ENCODE data around the gene LAD1.

Gene LAD1

DNA sequence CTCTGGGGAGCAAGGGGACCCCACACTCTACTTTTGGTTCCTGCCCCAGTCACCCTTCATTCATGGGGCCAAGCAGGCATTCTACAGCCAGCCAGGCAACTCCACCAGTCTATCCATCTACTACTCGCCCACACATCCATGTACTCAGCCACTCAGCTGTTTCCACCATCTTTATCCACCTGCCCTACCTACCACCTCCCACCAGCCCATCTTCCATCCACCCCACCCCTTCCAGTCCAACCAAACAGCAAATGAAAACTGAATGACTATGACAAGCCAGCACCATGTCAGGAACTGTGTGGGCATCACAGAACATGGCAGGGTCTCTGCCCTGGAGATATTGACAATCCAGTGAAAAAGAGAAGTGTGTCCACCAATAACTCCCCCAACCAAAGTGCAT lies 7.9 kb downstream of the LAD1 start:
- DNase-seq, result no peak

DNA sequence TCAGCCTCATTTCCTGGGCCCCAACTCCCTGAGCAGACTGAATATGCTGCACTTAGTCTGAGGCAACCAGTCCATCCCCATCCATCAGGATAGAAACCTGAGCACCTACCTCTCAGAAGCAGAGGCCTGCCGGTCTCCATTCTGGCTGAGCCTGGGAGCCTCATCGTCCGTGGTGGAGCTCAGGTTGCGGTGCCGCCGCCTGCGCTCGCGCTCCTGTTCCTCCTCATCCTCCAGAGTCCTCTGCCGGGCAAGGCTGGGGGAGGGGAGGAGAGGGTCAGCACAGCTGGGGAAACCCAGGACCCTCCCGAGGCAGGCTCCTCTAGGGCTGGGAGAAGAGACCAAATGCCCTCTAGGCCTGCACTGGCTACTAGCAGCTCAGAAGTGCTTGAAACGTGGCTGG lies 10.1 kb downstream of the LAD1 start:
- no peak for DNase-seq

DNA sequence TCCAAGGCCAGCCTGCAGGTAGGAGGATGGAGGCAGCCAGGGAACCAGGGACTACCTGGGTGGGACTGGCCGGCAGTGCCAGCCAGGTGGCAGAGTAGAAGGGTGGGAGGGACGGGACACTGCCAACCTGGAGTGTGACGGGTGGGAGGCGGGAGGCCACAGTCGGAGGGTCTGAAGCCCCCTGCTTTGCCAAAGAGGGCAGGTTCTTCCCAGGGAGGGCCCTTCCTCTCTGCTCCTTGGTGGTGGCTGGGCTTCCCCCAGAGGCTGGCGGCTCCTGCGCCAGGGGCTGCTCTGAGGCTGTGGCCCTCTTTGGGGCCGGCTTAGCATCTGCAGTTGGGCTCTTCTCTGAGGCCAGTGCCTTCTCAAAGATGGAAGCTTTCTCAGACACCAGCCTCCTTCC lies 12.9 kb downstream of the LAD1 start:
- no peak for DNase-seq

DNA sequence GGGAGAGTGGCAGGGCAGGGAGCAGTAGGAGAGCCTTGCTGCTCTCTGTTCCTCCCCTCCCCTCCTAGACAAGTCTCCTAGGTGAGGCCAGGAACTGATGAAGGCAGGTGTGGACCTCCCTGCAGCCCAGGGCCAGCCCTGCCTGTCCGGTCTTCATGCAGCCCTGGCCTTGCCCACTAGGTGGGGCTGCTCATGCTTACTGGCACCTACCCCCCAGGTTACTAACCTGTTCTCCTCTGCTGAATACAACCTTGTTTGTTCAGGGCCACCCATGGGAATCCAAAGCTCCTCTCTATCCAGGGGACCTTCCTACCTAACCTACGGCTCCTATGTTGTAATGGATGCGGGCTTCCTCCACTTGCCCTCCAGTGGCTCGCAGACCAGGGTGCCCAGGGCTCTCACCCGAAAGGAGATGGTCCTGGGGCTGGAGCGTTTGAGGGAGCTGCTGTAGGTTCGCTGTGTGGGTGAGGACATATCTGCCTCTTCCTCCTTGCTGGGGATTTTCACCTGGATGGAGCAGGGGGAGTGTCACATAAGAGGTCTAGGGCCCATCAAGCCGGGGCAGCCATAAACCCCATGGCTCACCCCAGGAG lies 13.7 kb downstream of the LAD1 start:
- DNase-seq, result peak; percentile 41 to 43

DNA sequence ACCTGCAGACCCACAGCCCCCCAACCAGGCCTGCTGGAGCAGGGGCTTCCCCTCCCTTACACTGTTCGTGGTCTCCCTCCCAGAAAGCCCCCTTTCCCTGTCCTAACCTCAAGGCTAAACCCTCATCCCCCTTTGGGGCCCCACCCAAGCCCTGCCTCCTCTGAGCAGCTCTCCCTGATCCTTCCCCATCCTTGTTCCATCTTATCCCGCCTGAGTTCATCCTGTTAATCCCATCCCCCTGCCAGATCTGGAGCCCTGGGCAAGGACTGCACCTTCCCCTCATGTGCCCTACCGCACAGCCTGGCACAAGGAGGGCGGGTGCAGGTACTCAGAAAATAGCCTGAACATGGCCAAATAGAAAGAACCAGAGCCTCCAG lies 14.7 kb downstream of the LAD1 start:
- no peak for DNase-seq

DNA sequence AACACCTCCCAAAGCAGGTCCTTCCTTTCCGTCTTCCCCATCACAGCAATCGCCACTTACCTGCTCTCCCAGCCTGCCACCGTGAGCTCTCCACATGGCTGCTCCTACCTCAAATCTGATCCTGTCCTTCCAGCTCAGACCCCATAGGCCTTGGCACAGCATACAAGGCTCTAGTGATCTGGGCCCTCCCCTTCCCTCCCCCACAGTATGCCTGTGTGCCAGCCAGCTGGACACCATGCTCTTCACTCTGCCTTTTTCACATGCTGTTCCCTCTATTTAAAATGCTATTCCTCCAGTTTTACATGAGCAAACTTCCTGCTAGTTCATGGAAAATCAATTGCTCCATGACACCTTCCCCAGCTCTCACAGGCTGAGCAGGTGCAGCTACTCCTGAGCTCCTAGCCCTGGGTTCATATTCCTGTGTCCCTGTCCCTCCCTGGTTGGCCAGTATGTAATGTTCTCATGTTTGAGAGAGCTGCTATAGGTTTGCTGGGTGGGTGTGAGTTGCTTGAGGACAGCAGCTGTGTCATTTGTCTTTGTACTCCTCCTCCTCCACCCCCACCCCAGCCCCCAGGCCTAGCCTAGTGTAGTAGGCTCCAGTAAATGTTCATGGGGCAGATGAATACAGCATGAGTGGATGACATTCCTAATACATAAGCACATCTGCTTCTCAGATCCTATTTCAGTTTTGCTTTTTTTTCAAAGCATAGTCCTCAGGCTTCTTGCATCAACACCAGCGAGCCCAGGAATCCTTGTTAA lies 15.3 kb downstream of the LAD1 start:
- DNase-seq, result peak; percentile 79 to 80

DNA sequence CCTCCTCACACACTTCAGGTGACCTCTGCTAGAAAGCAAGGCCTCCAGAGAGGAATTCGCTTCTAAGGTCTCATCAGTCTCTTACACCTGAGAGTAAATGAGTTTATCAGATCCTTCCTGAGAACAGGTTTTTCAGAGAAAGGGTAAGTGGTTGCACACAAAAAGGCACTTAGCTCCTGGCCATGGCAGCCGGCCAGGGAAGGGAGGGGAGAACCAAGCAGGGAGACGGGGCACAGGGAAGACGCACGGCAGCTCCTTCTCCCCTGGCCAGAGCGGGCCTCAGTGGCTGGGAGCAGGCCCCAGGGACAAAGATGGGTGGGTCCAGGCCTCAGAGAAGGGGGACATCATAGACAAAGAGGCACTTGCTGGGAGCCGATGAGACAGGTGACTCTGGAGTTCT lies 18.0 kb downstream of the LAD1 start:
- DNase-seq, result no peak

DNA sequence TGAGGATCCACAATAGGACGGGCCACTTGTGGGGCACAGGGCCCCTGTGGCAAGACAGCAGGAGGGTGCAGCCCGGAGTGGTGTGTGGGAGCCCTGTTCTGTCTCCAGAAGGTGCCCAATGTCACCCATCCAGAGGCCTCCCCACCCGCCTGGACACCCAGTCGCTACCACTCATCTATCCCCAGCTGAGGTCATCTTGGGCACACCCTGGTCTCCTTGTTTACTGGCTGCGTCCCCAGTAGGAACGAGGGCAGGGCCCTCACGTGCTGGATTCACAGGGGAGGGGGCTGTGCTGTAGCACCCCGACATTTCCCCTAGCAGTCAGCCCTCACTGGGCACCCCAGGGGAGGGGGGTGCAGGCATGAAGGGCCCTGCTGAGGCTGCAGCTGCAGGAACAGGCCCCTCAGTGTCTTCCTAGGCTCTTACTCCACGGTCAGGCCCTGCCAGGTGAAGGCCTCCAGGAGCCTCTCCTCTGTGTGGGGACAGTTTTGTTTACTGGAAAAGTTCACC lies 19.3 kb downstream of the LAD1 start:
- DNase-seq, result no peak

DNA sequence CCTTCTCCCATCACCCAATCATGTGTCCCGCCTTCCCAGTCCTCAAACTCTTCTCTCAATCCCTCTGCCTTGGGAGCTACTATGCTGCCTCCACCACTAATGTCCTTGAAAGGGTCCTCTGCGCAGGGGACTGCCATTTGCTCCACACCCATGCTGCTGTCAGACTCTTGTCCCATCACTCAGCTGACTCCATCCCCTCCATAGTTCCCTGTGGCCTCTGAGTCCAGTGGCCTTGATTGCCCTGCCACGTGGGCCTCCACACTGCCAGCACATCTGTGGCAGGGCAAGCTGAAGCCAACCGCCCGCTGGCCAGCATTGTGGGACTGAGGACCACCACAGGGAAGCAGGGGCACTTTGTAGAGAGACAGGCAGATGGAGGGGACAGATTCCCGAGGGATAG lies 20.3 kb downstream of the LAD1 start:
- no peak for DNase-seq

DNA sequence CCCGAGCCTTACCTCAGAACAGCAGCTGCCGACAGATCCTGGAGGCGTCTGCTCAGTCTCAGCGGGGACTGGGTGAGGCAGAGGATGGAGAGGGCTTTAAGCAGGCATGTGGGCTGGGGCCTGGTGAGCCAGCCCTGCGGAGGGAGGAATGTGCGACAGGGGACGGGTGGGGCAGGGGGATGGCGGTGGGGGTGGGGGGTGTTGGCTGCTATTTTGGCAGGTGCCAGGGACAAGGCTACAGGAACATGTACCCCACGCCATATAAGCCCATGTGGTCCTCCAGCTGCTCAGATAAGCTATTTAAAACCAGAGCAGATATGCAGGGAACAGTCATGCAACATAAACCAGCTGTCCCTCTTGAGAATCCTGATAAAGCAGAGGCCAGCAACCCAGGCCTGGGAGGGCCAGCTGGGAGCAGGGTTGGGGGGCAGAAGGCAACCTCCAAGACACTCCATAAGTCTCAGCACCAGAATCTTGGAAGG lies 21.5 kb downstream of the LAD1 start, which contains the start of gene TNNT2:
TSS of gene TNNT2 (minus strand) at position 70 of the 482 bp plus-strand sequence. CDS start 4,426 bp downstream, outside the sequence.
- no peak for DNase-seq

DNA sequence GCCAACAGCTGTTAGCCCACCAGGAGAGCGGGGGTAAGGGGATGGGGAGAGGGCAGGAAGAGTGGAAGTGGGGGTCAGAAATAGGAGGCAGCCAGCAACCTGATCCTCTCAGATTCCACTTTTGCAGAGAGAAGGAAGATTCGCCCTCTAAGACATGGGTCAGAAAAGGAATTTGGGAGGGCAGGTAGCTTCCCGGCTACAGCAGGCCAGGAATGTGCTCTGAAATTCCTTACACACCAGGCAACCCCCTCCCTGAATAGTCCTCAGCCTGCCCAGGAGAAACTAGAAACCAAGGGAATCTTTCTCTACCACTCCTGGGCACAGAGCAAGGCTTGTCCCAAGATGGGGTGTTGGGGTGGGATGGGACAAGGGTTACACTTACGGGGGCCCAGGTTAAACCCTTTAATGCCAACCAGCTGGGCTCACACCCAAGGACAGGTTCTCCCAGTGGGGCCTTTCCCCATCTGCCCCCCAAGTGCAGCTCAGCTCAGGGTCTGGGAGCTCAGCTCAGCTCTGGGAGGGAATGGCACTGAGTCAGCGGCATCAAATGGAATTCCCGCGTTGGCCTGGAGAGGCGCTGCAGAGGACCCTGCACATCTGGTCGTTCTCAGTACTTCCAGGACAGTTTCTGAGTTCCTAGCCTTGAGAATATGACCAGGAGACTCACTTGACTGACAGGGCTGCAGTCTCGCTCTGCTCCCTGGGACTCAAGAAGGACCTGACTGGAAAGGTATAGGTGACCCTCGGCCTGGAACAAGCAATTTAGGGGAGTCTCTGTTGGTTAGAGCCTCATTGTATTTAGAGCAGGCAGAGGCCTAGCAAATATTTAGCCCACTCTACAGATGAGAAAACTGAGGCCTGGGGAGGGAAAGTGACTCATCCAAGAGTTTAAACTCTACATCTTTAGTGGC lies 22.4 kb downstream of the LAD1 start:
- no peak for DNase-seq

DNA sequence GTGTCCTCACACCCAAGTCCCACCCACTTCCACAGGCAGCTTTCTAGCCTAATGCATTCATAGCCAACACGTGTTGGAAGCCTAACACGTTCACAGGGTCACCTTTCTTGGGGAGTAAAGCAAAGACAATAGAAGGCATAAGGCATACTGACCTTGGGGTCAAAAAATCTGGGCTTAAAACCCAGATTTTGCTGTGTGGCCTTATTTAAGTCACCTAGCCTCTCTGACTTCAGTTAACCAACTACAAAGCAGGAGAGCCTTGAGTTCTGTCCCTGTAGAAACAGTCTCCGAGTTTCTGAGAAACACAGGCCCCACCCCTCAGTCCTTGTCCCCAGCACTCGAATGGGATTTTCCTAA lies 23.0 kb downstream of the LAD1 start:
- DNase-seq, result no peak

DNA sequence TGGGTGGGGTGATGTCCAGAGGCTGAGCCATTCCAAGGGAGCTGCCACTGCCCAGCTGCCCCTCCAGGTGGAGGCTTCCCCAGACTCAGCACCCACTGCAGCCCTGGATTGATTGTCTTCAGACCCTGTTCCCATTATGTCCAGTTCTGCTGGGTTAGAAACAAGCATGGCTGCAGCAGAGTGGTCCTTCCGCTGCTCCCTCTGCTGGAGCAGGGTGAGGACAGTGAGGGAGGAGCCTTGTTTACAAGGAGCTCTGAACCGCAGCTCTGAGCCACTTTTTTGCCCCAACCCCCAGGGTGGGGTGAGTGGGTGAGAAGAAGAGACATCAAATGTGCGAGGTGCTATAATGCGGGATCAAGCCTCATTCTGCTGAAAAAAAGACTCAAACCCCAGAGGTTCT lies 24.0 kb downstream of the LAD1 start:
- no peak for DNase-seq

DNA sequence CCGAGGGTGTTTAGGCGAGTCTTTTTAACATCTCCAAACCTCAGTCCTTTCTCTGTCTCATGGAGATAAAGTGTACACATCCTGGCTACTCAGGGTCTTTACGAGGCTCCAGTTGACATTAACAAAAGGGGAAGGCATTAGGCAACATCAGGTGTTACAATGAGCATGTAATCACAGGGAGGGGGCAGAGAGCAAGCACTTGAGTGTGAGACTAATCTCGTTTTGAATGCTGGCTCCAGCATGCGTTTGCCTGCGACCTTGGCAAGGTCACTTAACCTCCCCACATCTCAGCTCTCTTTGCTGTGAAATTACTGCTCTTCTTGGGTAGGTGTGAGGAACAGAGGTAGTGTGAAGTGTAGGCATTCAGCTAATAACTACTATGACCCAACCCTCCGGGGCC lies 24.8 kb downstream of the LAD1 start:
- no peak for DNase-seq

DNA sequence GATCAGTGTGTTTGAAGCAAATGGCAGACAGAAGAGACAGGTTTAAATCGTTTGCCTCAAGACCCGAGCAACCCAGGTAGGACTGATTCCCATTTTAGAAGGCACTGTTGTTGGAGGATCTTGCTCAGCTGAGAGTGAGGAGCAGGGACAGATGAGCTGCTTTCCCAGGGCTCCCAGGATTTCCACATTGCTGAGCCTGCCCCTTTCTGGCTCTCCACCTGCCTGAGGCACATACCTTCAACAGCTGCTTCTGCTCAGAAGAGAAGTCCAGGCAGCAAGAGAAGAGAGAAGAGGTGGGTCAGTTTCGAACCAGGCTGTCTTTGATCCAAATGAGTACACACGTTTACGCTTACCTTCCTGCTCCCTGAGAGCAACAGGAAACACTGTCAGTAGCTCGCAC lies 27.3 kb downstream of the LAD1 start:
- no peak for DNase-seq

DNA sequence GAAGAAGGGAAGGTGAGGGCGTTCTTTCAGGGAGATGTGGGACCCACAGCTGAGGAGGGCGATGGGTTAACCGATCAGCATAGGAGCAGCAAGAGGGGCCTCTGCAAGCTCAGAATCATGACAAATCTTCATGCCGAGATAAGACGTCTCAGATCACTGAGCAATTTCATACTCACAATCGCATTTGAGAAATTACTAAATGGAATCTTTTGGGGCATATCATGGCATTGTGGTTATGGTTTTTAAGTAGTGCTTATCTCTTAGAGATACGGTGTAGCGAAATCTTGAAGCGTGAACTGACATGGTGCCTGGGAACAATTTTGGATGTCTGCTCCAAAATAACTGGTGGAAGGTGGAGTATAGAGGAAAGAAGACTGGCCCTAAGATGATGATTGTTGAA lies 27.8 kb downstream of the LAD1 start:
- DNase-seq, result no peak

DNA sequence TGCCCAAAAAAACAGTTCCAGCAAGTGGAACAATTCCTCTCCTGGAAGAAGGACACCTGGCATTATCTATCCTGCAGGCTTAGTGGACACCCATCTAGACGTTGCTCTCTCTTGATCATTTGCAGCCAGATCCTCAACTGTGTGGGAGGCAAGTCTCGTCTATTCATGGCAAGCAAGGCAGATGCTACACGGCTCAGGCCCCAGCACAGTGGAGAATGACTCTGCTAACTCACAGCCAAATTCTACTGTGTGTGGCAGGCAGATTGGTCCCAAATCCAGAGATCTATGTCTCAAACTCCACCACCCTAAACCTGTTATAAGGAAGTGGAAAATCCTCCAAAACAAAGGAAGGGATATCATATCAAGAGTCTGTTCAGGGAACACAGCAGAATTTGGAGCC lies 28.6 kb downstream of the LAD1 start:
- no peak for DNase-seq

DNA sequence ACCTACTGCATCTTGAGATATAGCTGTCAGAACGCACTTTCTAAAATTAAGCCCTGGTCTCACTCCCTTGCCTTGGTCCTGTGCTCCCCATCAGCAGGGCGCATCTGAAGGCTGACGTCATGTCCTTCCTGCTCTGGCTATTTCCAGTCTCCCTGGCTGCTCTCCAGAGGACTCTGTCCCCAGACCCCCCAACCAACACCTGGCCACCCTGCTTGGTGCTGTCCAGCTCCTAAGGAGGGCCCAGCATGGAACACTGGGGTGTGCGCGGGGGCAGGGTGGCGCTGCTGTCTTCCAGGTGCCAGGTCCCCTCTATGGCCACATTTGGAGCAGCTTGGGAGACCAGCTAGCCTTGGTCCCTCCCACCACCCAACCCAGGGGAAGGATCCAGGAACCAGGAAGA lies 29.9 kb downstream of the LAD1 start:
- no peak for DNase-seq

DNA sequence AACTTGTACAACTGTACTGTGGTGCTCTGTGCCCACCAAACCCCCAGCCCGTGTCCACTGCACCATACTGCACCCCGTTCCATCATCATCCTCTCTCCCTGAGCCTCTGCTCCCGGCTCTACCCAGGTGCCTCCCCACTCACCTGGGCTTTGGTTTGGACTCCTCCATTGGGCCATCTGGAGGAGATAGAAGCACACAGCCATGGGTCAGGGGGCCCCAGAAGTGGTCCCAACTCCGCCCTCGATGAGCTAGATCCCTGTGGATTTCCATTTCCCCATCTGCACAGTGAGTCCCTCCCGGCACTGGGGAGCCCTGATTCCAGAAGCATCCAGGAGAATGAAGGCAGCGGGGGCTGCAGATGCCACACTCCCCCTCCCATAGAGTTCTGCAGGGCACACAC lies 32.4 kb downstream of the LAD1 start:
- DNase-seq, result no peak

DNA sequence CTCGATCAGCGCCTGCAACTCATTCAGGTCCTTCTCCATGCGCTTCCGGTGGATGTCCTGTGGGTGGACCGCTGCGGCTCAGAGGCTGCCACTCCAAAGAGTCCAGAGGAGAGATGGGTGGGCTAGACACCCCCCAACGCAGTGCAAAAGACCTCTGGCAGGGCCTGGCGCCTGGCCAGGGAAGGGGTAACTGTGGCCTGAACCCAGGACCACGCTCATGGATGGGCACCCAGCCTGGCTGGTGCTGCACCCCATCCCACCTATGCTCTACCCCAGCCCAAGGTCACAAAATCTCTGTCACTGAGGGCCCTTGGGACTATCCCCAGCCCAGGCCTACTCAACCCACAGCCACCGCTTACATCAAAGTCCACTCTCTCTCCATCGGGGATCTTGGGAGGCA lies 33.9 kb downstream of the LAD1 start:
- no peak for DNase-seq

DNA sequence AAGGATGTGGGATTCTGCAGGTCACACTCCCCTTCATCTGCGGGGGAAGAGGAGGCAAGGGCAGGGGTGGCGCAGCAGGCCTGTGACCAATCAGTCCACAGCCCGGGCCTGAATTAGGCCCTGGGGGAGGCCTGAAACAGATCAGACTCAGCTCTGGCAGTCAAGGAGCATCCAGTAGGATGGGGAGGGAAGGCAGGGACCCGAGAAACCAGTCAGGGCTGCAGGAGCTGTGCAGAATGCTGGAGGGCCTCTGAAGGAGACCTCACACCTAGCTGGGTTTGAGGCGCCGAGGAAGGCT lies 34.4 kb downstream of the LAD1 start:
- DNase-seq, result no peak

DNA sequence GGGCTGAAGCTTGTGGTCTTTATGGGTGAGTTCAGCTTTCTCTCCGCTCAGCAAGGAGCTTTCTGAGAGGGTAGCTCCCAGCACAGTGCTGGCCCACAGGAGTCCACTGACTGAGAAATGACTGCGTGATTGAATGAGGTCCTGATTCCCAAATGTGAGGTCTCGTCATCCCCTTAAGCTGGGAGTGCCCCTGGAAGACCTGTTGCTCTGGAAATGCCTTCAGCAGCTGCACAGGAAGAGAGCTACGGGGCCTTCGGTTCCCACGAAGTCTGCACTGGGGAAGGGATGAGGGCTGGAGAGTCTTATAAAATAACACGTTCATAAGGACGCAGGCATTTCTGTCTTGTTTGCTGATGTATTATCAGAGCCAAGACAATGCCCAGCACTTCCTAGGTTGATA lies 35.7 kb downstream of the LAD1 start:
- DNase-seq, result no peak

DNA sequence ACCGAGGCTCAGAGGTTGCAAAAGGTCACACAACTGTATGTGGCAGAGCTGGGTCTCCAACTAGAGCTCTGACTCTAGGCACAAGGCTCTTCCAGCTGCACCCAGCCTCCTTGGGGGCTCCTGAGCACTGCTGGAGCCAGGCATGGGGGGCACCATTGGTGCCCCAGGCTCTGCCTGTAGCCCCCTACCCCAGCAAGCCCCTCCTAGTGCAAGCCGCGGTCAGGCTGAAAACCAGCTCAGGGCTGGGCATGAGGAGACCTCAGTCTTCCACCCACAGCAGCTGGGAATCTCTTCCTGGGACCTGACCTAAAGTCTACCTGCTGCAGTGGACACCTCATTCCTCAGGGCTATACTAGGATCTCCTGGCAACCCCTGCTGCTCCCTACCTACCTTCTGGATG lies 36.2 kb downstream of the LAD1 start:
- no peak for DNase-seq

Data from SHP77 (cell line).